DND-41 (cell line): ENCODE data around the gene EPN3.

Experiments used
- EZH2 ChIP-seq: IDR thresholded peaks from 3 replicates; pipeline ENCODE4 v1.6.1; 2012; ENCODE audit warnings: borderline replicate concordance, low read depth, mild to moderate bottlenecking, moderate library complexity, low read length, inconsistent platforms; ENCODE audit not compliant: severe bottlenecking
- TF ChIP-seq, protein P1 (sequence below): IDR thresholded peaks from 2 replicates; pipeline ENCODE4 v1.5.1; 2012; ENCODE audit warnings: borderline replicate concordance, low read length, moderate library complexity, mild to moderate bottlenecking; ENCODE audit not compliant: poor library complexity, severe bottlenecking; ENCODE audit errors: extremely low read depth

GRCh38 chr17:50507871-50508572, 24.5 kb upstream of the EPN3 start, which contains the start of gene MYCBPAP:
- TF ChIP-seq, protein P1, sequence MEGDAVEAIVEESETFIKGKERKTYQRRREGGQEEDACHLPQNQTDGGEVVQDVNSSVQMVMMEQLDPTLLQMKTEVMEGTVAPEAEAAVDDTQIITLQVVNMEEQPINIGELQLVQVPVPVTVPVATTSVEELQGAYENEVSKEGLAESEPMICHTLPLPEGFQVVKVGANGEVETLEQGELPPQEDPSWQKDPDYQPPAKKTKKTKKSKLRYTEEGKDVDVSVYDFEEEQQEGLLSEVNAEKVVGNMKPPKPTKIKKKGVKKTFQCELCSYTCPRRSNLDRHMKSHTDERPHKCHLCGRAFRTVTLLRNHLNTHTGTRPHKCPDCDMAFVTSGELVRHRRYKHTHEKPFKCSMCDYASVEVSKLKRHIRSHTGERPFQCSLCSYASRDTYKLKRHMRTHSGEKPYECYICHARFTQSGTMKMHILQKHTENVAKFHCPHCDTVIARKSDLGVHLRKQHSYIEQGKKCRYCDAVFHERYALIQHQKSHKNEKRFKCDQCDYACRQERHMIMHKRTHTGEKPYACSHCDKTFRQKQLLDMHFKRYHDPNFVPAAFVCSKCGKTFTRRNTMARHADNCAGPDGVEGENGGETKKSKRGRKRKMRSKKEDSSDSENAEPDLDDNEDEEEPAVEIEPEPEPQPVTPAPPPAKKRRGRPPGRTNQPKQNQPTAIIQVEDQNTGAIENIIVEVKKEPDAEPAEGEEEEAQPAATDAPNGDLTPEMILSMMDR = no peak
- TF ChIP-seq EZH2 = no peak
